A549 (cell line): ENCODE measurements around the gene EPPIN.

Experiments used
- JUNB ChIP-seq: fragments of >200 bp; sonication (Bioruptor Twin); formaldehyde crosslinking; IDR thresholded peaks from 2 replicates; pipeline ENCODE4 v1.6.1; 2016
- RARB ChIP-seq: fragments of 250-450 bp; sonication (Bioruptor Pico); IDR thresholded peaks from 2 replicates; pipeline ENCODE4 v1.8.0; 2021; ENCODE audit warnings: mild to moderate bottlenecking, moderate library complexity
- RFX5 ChIP-seq: fragments of 450-650 bp; IDR thresholded peaks from 2 replicates; pipeline ENCODE4 v1.7.1; 2014; ENCODE audit warnings: antibody characterized with exemption, mild to moderate bottlenecking, moderate library complexity
- TF ChIP-seq, protein P1 (sequence below): fragments of >200 bp; sonication (Bioruptor Twin); formaldehyde crosslinking; IDR thresholded peaks from 3 replicates; pipeline ENCODE4 v1.6.1; 2016
- TF ChIP-seq, protein P2 (sequence below): fragments of >200 bp; sonication (Bioruptor Twin); formaldehyde crosslinking; IDR thresholded peaks from 3 replicates; pipeline ENCODE4 v1.5.1; 2016
- TF ChIP-seq, protein P3 (sequence below): IDR thresholded peaks from 2 replicates; pipeline ENCODE4 v1.6.1; 2012

DNA sequence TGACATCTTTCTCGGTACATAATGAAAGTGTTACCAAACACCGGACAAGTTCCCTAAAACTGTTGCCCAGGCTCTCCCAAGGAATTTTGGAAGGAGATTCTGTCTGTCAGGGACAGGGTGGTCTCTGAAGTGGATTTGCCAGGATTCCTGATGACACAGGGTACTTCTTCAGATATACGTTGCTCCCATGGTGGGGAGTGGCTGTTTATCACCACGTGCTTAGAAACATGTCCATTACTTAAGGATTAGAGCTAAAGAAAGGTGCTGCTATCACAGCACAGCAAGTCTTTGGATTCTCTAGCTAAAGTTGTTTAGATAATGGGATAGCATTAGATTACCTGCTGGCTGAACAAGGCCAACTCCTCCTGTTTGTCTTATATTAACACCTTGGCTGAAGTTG lies 38.1 kb downstream of the EPPIN start:
- TF ChIP-seq, protein P1, sequence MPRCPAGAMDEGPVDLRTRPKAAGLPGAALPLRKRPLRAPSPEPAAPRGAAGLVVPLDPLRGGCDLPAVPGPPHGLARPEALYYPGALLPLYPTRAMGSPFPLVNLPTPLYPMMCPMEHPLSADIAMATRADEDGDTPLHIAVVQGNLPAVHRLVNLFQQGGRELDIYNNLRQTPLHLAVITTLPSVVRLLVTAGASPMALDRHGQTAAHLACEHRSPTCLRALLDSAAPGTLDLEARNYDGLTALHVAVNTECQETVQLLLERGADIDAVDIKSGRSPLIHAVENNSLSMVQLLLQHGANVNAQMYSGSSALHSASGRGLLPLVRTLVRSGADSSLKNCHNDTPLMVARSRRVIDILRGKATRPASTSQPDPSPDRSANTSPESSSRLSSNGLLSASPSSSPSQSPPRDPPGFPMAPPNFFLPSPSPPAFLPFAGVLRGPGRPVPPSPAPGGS: no peak
- TF ChIP-seq, protein P2, sequence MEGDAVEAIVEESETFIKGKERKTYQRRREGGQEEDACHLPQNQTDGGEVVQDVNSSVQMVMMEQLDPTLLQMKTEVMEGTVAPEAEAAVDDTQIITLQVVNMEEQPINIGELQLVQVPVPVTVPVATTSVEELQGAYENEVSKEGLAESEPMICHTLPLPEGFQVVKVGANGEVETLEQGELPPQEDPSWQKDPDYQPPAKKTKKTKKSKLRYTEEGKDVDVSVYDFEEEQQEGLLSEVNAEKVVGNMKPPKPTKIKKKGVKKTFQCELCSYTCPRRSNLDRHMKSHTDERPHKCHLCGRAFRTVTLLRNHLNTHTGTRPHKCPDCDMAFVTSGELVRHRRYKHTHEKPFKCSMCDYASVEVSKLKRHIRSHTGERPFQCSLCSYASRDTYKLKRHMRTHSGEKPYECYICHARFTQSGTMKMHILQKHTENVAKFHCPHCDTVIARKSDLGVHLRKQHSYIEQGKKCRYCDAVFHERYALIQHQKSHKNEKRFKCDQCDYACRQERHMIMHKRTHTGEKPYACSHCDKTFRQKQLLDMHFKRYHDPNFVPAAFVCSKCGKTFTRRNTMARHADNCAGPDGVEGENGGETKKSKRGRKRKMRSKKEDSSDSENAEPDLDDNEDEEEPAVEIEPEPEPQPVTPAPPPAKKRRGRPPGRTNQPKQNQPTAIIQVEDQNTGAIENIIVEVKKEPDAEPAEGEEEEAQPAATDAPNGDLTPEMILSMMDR: no peak
- TF ChIP-seq, protein P3, sequence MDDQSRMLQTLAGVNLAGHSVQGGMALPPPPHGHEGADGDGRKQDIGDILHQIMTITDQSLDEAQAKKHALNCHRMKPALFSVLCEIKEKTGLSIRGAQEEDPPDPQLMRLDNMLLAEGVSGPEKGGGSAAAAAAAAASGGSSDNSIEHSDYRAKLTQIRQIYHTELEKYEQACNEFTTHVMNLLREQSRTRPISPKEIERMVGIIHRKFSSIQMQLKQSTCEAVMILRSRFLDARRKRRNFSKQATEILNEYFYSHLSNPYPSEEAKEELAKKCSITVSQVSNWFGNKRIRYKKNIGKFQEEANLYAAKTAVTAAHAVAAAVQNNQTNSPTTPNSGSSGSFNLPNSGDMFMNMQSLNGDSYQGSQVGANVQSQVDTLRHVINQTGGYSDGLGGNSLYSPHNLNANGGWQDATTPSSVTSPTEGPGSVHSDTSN: no peak
- TF ChIP-seq RARB (CRISPR knock-in tag): no peak
- TF ChIP-seq RFX5: no peak
- TF ChIP-seq JUNB: no peak
